Epithelial cell of proximal tubule (primary cell): ENCODE results near the gene GSDME. TPM values are rescaled to one million over a fixed set of nuclear protein-coding genes. Genes with fewer than 3 reads are reported as not detected.

Experiments
- DNase-seq: peaks from one replicate; pipeline ENCODE4 v3.0.0-alpha.2; 2011; ENCODE audit warnings: low read depth
- H3K4me3 ChIP-seq: 2 replicates; pipeline ENCODE4 v1.5.1; 2011; ENCODE audit warnings: low read depth, mild to moderate bottlenecking, low read length
- CTCF ChIP-seq: conservative IDR thresholded peaks from 2 replicates; pipeline ENCODE4 v1.5.1; 2012; ENCODE audit warnings: low read depth, mild to moderate bottlenecking, low read length
- total RNA-seq: library from RNA; depleted of rRNA; stranded (reverse); fragments of >200 nt; gene quantifications from 2 replicates; pipeline ENCODE4 v1.2.3, GENCODE V29; 2015

GSDME gene
- total RNA-seq, 1 donor from 2014 or later: 73.6 TPM

GRCh38 chr7:24734306-24734705 is 23.0 kb downstream of the GSDME start:
- no peak for TF ChIP-seq CTCF
- H3K4me3 ChIP-seq: no peak overlapping the region
- no peak for DNase-seq

GRCh38 chr7:24733414-24734060 is 23.7 kb downstream of the GSDME start:
- H3K4me3 ChIP-seq: no peak overlapping the region
- TF ChIP-seq CTCF: no peak
- DNase-seq: no peak

- H3K4me3 ChIP-seq: no peak overlapping the region
- peak; percentile 52 for DNase-seq
- TF ChIP-seq CTCF: no peak
These were observed 24.4 kb downstream of the GSDME start for GRCh38 chr7:24732646-24733413.

- no peak for DNase-seq
- no peak for TF ChIP-seq CTCF
- no peak overlapping the region for H3K4me3 ChIP-seq
These were observed 26.0 kb downstream of the GSDME start for GRCh38 chr7:24731313-24731712.

- H3K4me3 ChIP-seq: no peak overlapping the region
- TF ChIP-seq CTCF: no peak
- DNase-seq: no peak
These were observed 27.3 kb downstream of the GSDME start for GRCh38 chr7:24730018-24730369.

- no peak for DNase-seq
- no peak overlapping the region for H3K4me3 ChIP-seq
- no peak for TF ChIP-seq CTCF
These were observed 27.8 kb downstream of the GSDME start for GRCh38 chr7:24729365-24730017.
